NCI-H2171 (cell line): ENCODE measurements around the gene PDE4DIP.
A peak's percentile ranks its signal among the peaks of the same experiment; 100 is the strongest.
"Not testable (repeated sequence)": the region's sequence is repeated elsewhere in the genome, so short reads cannot be mapped to it uniquely, and the experiment has no call there.

Experiments
- DNase-seq: peaks from one replicate; lab custom pipeline; 2025; lab: John Stamatoyannopoulos, UW

Gene PDE4DIP

DNA sequence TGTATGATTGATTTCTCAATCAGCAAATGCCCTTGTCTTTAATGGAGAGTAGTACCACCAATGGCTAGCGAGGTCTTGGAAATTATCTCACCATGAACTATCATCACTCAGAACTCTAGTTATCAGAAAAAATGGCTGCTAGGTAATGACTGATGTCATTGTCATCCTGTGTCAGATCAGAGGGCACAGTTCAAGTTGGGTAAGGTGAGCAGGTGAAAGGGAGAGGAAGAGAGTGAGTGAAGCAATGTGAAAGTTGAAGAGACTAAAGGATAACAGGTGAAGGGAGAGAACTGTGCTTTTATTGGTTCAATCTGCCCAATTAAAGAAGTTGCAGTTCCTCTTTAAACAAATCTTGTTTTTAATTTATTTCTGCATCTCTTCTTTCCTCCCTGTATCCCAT lies 76.8 kb downstream of the PDE4DIP start:
- DNase-seq = not testable (repeated sequence)

DNA sequence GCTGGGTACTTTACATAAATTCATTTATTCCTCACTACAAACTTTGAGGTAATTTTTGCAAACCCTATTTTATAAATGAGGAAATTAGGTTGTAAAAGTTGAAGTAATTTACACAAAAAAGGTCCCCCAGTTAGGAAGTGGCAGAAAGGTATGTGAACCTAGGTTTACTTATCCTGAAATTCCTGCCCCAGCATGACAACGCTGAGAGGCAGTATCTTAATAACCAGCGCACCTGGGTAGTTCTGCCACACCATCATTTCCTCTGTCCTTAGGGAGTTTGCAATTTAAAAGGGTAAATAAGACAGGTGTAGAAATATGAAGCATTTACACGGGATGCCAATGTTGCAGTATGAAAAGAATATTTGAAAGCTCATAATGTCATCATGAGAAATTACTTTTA lies 79.6 kb downstream of the PDE4DIP start:
- DNase-seq = not testable (repeated sequence)

DNA sequence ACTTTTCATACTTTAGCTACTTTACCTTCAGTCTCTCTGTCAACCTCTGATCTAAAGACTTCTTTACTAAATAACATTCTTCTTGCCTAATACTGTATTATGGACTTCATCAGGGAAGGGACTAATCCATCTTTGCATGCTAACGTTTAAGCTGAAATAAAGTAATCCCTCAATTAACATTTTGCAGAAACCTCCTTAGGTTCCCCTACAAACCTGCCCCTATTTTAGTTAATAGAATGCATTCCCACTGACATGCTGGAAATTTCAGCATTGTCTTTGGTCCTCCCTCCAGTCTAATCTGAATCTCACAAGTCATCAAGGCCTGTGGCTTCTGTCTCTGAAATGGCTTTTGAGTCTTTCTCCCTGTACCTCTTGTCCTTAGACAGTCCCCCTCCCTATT lies 83.4 kb downstream of the PDE4DIP start:
- DNase-seq = not testable (repeated sequence)

DNA sequence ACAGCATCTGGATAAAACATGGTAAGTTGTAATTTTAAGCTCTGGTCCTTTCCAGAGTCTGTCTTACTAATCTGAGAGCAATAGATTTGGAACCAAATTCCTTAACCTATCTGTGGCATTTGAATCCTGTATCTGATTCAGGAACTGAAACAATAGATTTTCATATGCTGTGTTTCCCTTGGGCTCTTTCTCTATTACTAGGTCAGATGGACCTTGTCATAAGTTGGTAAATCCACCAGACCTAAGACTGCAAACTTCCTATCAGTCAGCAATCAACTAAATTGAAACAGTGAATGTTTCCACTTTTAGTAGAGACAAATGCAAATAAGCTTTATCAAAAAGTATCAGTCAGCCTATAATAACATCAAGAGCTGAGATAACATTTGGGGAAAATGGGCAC lies 85.0 kb downstream of the PDE4DIP start:
- DNase-seq = not testable (repeated sequence)

DNA sequence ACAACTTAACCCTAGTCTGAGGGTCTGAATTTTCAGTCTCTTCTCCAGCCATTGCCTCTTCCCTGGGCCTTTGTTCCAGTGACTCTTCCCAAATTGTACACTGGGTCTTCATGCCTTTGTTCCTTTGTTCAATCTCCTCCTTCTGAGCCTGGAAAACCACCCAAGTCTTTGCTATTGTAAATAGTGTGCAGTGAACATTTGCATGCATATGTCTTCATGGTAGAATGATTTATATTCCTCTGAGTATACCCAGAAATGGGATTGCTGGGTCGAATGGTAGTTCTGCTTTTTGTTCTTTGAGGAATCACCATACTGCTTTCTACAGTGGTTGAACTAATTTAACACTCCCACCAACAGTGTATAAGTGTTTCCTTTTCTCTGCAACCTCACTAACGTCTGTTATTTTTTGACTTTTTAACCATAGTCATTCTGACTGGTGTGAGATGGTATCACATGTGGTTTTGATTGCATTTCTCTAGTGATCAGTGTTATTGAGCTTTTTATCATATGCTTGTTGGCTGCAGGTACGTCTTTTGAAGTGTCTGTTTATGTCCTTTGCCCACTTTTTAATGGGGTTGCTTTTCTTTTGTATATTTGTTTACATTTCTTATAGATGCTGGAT lies 91.3 kb downstream of the PDE4DIP start:
- DNase-seq = not testable (repeated sequence)

DNA sequence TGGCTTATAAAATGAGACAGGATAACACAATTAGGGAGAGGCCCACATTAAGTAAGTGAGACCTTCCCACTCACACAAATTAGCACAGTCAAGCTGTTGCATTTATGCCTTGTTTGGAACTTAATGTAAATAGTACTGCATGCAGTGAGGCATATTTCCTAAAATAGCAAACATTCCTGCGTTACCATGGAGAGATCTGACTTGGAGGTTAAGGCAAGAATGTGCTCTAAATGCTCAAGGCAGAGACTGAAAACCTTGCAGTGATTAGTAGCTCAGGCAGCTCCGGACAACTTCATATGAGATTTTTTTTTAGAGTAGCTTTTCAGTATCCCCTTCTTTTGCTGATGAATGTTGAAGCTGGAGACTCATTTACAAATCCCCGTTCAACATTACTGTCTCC lies 98.7 kb downstream of the PDE4DIP start:
- DNase-seq = not testable (repeated sequence)

DNA sequence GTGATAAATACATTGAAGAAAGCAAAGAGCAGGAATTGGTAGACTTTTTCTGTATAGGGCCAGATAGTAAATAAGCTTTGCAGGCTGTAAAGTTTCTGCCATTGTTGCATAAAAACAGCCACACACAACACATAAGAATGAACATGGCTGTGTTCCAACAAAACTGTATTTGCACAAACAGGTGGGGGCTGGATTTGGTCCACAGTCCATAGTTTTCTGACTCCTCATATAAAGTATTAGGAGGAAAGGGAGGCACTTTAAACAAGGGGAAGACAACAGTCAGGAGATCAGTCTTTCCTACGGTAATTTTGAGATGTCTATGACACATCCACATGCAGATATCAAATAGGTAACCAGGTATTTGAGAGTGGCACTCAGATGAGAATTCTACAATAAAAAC lies 100.9 kb downstream of the PDE4DIP start:
- DNase-seq = not testable (repeated sequence)

DNA sequence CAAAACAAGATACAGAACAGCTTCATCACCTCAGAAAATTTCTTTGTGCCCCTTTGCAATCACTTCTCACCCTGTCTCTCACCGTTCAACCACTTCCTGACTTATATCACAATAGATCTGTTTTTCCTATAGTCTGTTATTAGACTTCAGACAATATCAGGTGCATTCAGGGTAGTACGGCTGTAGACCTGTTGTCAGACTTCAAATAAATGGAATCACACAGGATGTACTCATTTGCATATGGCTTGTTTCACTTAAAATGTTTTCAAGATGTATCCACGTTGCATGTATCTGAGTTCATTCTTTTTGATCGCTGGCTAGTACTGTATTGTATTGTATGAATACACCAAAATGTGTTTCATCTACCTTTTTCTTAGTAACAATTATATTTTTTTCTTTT lies 104.5 kb downstream of the PDE4DIP start:
- DNase-seq = not testable (repeated sequence)

DNA sequence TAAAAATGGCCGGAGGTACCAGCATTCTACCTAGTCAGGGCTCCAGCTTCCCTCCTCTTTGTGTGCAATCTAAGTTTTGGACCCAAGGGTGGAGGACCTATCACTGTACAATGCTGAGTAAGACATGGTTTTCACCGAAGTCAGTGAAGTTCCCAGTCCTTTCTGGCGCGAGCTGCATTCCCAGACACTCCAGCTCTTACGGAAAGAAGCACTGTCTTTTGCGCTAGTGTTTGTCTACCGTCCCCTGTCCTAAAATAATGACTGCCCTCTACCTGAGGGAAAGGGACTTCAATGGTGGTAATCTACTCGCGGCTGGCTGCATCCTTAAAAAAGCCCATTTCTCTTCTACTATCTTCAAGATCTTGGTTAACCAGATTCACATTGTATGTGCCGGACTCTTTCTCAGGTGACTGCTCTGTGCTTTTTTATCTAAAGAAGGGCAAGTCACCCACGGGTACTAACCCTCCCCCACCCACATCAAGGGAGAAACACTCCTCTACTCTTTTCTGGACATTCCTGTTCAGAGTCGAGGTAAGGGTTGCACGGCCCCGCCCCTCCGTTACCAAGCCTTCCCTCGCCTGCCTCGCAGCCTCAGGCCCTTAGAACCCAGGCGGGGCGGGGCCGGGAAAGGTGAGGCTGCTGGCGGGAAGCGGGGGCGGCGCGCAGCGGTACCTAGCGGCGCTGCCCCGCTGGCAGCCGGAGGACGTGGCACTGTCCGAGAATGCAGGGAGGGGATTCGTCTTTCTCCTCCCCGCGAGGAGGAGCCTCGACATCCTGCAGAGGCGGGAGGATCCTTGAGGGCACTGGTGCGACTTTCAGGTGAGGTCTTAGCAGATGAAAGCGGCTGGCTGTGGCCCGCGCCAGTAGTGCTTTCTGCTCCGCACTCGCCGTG lies 107.4 kb downstream of the PDE4DIP start:
- peak; percentile 55 for DNase-seq

DNA sequence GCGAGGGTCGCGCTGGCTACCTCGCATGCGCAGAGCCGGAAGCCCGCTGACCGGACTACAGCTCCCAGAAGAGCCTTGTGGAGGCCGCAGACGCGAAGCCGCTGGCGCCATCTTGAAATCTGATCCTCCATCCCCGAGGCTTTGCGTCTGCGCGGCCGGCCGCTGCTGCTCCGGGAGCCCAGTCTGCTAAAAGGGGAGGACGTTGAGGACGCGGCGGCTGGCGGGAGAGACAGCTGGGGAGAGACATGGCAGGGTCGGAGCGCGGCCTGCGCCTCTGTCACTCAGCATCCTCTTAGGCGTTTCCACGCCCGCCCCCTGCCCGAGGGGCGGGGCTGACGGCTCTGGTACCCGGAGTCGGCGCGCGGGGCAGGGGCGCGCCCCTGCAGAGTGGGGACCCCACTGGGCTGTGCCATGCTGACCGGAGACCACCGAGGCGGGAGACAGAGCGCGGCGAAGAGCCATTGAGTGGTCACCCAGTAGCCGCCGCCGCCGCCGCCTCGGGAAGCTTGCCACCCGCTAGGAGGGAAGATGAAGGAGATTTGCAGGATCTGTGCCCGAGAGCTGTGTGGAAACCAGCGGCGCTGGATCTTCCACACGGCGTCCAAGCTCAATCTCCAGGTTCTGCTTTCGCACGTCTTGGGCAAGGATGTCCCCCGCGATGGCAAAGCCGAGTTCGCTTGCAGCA lies 108.2 kb downstream of the PDE4DIP start:
- DNase-seq = not testable (repeated sequence)

DNA sequence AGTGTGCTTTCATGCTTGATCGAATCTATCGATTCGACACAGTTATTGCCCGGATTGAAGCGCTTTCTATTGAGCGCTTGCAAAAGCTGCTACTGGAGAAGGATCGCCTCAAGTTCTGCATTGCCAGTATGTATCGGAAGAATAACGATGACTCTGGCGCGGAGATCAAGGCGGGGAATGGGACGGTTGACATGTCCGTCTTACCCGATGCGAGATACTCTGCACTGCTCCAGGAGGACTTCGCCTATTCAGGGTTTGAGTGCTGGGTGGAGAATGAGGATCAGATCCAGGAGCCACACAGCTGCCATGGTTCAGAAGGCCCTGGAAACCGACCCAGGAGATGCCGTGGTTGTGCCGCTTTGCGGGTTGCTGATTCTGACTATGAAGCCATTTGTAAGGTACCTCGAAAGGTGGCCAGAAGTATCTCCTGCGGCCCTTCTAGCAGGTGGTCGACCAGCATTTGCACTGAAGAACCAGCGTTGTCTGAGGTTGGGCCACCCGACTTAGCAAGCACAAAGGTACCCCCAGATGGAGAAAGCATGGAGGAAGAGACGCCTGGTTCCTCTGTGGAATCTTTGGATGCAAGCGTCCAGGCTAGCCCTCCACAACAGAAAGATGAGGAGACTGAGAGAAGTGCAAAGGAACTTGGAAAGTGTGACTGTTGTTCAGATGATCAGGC lies 108.8 kb downstream of the PDE4DIP start:
- DNase-seq = not testable (repeated sequence)

DNA sequence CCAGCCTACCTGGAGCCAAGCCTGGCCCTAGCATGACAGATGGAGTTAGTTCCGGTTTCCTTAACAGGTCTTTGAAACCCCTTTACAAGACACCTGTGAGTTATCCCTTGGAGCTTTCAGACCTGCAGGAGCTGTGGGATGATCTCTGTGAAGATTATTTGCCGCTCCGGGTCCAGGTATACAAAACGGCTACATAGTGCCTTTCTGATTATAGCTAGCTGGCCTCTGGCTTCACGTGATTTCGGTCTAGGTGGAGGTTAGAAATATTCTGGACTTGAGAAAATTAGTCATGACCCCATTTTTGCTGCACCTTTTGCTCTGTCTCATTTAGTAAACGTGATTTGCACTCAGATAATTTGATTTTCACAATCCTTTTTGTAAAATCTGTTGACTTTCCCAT lies 109.5 kb downstream of the PDE4DIP start:
- not testable (repeated sequence) for DNase-seq

DNA sequence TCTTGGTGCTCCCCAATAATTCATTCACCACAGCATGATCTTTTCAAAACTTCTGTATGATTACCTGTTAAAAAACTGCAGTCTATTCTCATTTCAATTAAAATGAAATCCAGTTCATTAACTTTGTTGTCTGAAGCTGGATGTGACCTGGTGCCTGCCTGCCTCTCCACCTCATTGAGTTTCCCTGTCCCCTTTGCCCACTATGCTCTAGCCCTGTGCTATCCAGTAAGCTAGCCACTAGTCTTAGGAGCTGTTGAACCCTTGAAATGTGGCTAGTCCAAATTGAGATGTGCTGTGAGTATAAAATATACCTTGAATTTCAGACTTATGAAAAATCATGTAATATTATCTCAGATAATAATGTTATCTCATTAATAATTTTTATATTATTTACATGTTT lies 114.1 kb downstream of the PDE4DIP start:
- DNase-seq = not testable (repeated sequence)

DNA sequence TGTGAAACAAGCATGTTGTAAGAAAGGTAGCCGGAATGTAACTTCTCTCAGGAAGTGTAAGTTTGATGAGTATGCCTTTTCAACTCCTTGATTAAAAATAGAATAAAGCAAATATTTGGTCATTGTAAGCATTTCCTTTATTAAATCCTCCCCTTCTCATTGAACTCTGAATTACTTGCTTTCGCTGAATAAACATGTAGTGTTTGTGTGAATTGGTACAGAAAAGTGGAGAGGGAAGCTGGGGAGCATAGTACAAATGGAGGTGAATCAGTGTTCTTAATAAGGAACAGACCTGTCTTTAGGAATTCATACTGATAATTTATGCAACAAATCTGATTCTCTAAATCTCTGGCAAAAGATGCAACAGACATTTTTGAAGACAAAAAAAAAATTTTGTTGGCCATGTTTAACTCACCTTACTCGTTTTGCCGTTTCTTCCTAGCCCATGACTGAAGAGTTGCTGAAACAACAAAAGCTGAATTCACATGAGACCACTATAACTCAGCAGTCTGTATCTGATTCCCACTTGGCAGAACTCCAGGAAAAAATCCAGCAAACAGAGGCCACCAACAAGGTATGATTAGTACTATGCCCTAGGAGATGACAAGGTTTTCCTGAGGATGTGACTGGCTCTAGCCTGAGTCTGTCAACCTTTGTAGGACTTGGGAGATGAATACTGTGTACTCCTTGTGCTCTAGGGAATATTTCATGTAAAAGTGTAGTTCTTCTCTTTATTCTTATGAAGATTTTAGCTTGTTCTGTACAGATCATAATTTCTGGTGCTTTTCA lies 116.2 kb downstream of the PDE4DIP start:
- not testable (repeated sequence) for DNase-seq

DNA sequence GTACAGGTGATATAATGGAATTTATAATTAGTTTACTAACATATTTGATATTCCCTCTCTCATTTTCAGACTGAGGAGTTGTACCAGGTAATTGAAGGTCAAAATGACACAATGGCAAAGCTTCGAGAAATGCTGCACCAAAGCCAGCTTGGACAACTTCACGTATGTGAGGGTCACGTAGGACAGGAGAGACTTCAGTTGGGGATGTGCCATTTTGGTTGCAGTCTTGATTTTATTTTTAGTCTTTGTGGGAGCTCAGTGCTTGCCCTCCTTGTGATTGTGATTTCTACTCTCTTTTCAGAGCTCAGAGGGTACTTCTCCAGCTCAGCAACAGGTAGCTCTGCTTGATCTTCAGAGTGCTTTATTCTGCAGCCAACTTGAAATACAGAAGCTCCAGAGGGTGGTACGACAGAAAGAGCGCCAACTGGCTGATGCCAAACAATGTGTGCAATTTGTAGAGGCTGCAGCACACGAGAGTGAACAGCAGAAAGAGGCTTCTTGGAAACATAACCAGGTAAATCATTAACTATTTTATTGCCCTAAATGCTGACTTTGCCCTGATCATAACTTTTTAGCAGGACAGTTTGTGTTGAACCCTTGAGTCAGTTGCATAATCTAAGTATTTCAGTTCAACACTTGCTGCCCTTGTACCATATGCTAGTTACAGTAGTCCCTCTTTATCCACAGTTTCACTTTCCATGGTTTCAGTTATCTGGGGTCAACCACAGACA lies 118.1 kb downstream of the PDE4DIP start:
- DNase-seq = not testable (repeated sequence)

DNA sequence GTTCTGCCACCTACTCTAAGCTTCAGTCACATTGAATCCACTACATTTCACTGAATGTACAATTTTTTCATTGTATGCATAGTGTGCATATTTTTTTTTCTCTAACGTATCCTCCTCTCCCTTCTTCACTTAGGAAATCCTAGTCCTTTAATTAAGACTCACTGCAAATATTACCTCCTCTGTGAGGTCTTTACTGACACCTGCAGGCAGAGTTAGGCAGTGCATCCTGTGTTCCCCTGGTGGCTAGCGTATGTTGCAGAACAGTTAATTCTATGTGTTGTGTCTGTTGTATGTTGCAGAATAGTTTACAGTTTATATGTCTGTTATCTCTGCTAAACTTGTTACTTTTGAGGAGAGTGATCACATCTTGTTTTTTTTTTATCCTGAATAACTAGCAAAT lies 121.9 kb downstream of the PDE4DIP start:
- not testable (repeated sequence) for DNase-seq

DNA sequence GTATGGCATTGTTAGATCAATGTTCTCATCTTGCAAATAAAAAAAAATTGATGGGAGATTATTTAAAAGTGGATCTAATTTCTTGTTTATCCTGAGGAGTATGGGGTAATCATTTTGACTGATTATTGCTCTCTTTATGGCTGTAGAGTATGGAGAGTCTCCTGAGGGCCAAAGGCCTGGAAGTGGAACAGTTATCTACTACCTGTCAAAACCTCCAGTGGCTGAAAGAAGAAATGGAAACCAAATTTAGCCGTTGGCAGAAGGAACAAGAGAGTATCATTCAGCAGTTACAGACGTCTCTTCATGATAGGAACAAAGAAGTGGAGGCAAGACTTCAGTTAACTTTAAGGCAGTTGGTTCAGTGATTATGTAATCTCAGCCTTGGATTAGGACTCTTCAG lies 123.4 kb downstream of the PDE4DIP start:
- DNase-seq = not testable (repeated sequence)

DNA sequence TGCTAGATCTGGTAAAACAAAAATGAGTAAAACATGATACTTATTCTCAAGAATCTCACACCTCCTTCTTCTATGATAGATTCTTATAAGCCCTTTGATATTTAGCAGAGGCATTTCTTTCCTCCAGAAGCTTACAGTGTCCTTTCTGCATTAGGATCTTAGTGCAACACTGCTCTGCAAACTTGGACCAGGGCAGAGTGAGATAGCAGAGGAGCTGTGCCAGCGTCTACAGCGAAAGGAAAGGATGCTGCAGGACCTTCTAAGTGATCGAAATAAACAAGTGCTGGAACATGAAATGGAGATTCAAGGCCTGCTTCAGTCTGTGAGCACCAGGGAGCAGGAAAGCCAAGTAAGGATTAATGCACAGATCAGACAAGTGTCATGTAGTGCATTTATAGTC lies 124.5 kb downstream of the PDE4DIP start:
- not testable (repeated sequence) for DNase-seq

DNA sequence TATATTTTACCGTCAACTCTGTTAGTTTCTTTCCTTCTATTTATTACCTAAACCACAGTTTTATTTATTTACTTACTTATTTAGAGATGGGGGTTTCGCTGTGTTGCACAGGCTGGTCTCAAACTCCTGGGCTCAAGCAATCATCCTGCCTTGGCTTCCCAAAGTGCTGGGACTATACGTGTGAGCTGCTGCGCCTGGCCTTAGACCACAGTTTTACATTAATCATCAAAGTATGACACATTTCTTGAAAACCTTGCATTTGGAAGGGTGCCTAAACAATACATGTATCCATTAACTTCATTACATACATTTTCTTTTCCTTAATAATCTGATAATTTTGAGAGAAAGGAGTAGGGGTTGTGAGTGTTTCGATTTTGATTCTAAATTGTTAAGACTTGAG lies 124.9 kb downstream of the PDE4DIP start:
- DNase-seq = not testable (repeated sequence)

DNA sequence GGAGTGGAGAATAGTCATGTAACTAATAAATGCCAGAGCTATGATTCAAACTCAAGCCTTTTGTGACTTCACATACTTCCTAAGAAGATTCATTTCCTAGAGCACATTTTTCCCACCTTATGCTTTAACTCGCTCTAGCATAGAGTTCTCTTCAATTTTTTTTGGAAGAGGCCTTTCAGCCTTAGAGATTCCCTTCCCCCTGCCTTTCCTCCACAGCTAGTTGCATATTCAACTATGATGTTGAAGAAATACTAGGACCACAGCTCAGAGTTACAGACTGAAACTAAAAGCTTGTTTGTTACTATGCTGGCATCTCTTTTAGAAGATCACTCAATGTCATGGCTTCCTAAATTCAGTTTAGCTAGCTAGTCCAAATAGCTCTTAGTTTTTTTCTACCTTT lies 131.2 kb downstream of the PDE4DIP start:
- not testable (repeated sequence) for DNase-seq
